ENCODE results near the gene ATG7. TPM values are rescaled to one million over a fixed set of nuclear protein-coding genes. Genes with fewer than 3 reads are reported as not detected.

Gene ATG7
- polyA plus RNA-seq, 2 of the 4 experiments (the other 2 are of a cell fraction): 27.2 to 41.2 TPM

GRCh38 chr3:11247362-11247761 is 24.8 kb upstream of the ATG7 start (continued):
- TF ChIP-seq REST (IDR thresholded peaks at IDR 0.05): no peak
- TF ChIP-seq, protein P1, sequence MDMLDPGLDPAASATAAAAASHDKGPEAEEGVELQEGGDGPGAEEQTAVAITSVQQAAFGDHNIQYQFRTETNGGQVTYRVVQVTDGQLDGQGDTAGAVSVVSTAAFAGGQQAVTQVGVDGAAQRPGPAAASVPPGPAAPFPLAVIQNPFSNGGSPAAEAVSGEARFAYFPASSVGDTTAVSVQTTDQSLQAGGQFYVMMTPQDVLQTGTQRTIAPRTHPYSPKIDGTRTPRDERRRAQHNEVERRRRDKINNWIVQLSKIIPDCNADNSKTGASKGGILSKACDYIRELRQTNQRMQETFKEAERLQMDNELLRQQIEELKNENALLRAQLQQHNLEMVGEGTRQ (IDR thresholded peaks at IDR 0.05): no peak
- no peak for TF ChIP-seq MYC (IDR thresholded peaks at IDR 0.05; ENCODE audit: borderline replicate concordance, low read length)
- TF ChIP-seq RNF2 (IDR thresholded peaks at IDR 0.05; ENCODE audit: borderline replicate concordance, low read depth): no peak
- TF ChIP-seq CHD2 (IDR thresholded peaks at IDR 0.05; ENCODE audit: low read length, partially characterized antibody): no peak

DNA sequence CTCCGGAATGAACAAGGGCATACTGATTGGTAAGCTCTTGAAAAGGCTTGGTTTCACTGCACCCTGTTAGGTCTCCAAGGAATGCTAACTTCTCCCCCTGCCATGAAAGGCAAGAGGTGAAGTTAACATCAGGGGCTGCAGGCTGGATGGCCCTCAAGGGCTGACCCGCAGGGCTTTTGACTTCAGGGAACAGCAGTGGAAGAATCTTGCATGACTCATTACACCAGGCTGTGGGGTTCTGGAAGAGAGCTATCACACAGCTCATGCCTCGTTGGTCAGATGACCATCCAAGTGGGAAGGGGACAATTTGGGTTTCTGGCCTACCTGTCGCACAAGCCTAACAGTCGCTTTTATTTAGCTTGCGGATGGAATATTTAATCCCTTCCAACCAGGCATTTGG is 23.6 kb upstream of the ATG7 start:
- no peak for FAIRE-seq
- CTCF ChIA-PET: interaction anchor here (0.9 to 3.9 kb wide), 3 partner anchors 9 to 86 kb away, joined by 3 to 23 read pairs (median 5); no protein-coding TSS in a partner anchor
- no peak for ATAC-seq
- no peak overlapping the region for H3K27ac ChIP-seq
- TF ChIP-seq HEYL (CRISPR knock-in tag; IDR thresholded peaks at IDR 0.05): no peak
- TF ChIP-seq, protein P2, sequence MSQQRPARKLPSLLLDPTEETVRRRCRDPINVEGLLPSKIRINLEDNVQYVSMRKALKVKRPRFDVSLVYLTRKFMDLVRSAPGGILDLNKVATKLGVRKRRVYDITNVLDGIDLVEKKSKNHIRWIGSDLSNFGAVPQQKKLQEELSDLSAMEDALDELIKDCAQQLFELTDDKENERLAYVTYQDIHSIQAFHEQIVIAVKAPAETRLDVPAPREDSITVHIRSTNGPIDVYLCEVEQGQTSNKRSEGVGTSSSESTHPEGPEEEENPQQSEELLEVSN (IDR thresholded peaks at IDR 0.05; ENCODE audit: borderline replicate concordance, low read depth): no peak
- TF ChIP-seq TFCP2L1 (CRISPR knock-in tag; IDR thresholded peaks at IDR 0.05): no peak
- TF ChIP-seq RNF2 (IDR thresholded peaks at IDR 0.05; ENCODE audit: borderline replicate concordance, low read depth): no peak
- TF ChIP-seq CHD4 (IDR thresholded peaks at IDR 0.05; ENCODE audit: borderline replicate concordance): no peak
- no peak for TF ChIP-seq RARB (CRISPR knock-in tag; IDR thresholded peaks at IDR 0.05)
- no peak for TF ChIP-seq MYC (IDR thresholded peaks at IDR 0.05; ENCODE audit: borderline replicate concordance, low read length)
- no peak for TF ChIP-seq POLR2A (IDR thresholded peaks at IDR 0.05; ENCODE audit: low read length)
- no peak for TF ChIP-seq NR3C1 (IDR thresholded peaks at IDR 0.05)
- no peak for TF ChIP-seq SREBF2 (IDR thresholded peaks at IDR 0.05)
- no peak for TF ChIP-seq GATA3 (IDR thresholded peaks at IDR 0.05; ENCODE audit: borderline replicate concordance)
- no peak for TF ChIP-seq EP300 (IDR thresholded peaks at IDR 0.05)
- no peak for TF ChIP-seq CTCF (IDR thresholded peaks at IDR 0.05)
- TF ChIP-seq ELK1 (IDR thresholded peaks at IDR 0.05; ENCODE audit: low read depth, low read length): no peak
- TF ChIP-seq FOXS1 (CRISPR knock-in tag; IDR thresholded peaks at IDR 0.05): no peak
- no peak for TF ChIP-seq RCOR1 (IDR thresholded peaks at IDR 0.05; ENCODE audit: low read depth, low read length)
- no peak for TF ChIP-seq NFE2L2 (conservative IDR thresholded peaks at IDR 0.05; ENCODE audit: low read length)
- TF ChIP-seq JUN (IDR thresholded peaks at IDR 0.05): no peak
- TF ChIP-seq HOXB13 (CRISPR knock-in tag; IDR thresholded peaks at IDR 0.05; ENCODE audit: low read depth): no peak
- no peak for TF ChIP-seq HES2 (IDR thresholded peaks at IDR 0.05)
- no peaks in the 10 kb centered on the region for H3K9me3 ChIP-seq
- 80% methylated on average over 6 of the region's 6 CpGs for WGBS (ENCODE audit: missing lambda C conversion rate)
- no peak for DNase-seq (ENCODE audit: low read depth in 1 of 2, low spot score in 1 of 2)
- peaks cover 11% of the 10 kb centered on the region for H3K4me1 ChIP-seq
- POLR2A ChIA-PET: no interaction called here
- no peak overlapping the region for H3K4me3 ChIP-seq
- no peak overlapping the region for H3K4me2 ChIP-seq

Measured in A549 (cell line).